Neural crest cell (in vitro differentiated cells): Measurements from ENCODE around the gene RECQL5. TPM values are rescaled to one million over a fixed set of nuclear protein-coding genes. Genes with fewer than 3 reads are reported as not detected.

ENCODE experiments used
- DNase-seq: peaks from one replicate; pipeline ENCODE4 v3.0.0; 2021; ENCODE audit warnings: low read depth, mixed read lengths, low spot score
- H3K27ac Mint-ChIP-seq: one replicate; pipeline ENCODE4 v1.8.0; 2021; ENCODE audit warnings: mild to moderate bottlenecking, mixed read lengths; ENCODE audit not compliant: unreplicated experiment
- H3K27me3 Mint-ChIP-seq: 2 replicates; pipeline ENCODE4 v1.8.0; 2021; ENCODE audit warnings: low read depth, mild to moderate bottlenecking, mixed read lengths
- H3K36me3 Mint-ChIP-seq: 2 replicates; pipeline ENCODE4 v1.8.0; 2021; ENCODE audit warnings: low read depth, mild to moderate bottlenecking, mixed read lengths
- H3K4me1 Mint-ChIP-seq: 2 replicates; pipeline ENCODE4 v1.8.0; 2021; ENCODE audit warnings: mixed read lengths
- H3K4me3 Mint-ChIP-seq: one replicate; pipeline ENCODE4 v1.8.0; 2021; ENCODE audit warnings: mild to moderate bottlenecking, mixed read lengths
- H3K9me3 Mint-ChIP-seq: 2 replicates; pipeline ENCODE4 v1.8.0; 2021; ENCODE audit warnings: mixed read lengths
- total RNA-seq: library from RNA; stranded (reverse); gene quantifications from 2 replicates; pipeline ENCODE4 v1.2.1, GENCODE V29; 2021
- TF ChIP-seq, protein P1 (sequence below): fragments of 200-600 bp; sonication (generic); conservative IDR thresholded peaks from 2 replicates; pipeline ENCODE4 v1.5.0; 2021; ENCODE audit warnings: antibody characterized with exemption, mild to moderate bottlenecking

The RECQL5 gene
- total RNA-seq, 1 donor from 2014 or later, result 47.3 TPM

DNA sequence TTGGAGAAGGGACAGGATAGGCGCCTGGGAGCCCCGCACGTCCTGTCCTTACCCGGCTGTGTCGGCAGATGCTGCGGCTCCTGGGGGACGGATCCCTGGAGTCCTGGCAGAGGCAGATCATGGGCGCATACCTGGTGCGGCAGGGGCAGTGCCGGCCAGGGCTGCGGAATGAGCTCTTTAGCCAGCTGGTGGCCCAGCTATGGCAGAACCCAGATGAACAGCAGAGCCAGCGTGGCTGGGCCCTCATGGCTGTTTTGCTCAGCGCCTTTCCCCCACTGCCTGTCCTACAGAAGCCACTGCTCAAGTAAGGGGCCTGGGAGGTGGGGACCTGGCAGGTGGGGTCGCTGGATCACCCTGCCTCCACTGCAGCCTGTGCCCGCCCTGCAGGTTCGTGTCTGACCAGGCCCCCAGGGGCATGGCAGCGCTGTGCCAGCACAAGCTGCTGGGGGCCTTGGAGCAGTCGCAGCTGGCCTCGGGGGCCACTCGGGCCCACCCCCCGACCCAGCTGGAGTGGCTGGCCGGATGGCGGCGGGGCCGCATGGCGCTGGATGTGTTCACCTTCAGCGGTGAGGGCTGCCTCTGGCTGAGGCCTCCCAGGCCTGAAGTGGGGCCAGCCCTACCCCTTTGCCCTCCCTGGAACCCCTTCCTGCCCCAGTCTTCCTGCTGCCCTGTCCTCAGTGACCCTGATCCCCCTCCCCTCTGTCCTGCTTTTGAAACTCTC, 53.9 kb downstream of the RECQL5 start:
- Mint-ChIP-seq H3K4me3 (no peak overlapping the region), H3K27ac (no peak overlapping the region), H3K36me3 (no peaks in the 10 kb centered on the region), H3K9me3 (no peaks in the 10 kb centered on the region), H3K4me1 (no peaks in the 10 kb centered on the region), H3K27me3 (no peaks in the 10 kb centered on the region)
- DNase-seq, result no peak
- TF ChIP-seq, protein P1, sequence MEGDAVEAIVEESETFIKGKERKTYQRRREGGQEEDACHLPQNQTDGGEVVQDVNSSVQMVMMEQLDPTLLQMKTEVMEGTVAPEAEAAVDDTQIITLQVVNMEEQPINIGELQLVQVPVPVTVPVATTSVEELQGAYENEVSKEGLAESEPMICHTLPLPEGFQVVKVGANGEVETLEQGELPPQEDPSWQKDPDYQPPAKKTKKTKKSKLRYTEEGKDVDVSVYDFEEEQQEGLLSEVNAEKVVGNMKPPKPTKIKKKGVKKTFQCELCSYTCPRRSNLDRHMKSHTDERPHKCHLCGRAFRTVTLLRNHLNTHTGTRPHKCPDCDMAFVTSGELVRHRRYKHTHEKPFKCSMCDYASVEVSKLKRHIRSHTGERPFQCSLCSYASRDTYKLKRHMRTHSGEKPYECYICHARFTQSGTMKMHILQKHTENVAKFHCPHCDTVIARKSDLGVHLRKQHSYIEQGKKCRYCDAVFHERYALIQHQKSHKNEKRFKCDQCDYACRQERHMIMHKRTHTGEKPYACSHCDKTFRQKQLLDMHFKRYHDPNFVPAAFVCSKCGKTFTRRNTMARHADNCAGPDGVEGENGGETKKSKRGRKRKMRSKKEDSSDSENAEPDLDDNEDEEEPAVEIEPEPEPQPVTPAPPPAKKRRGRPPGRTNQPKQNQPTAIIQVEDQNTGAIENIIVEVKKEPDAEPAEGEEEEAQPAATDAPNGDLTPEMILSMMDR, result no peak

DNA sequence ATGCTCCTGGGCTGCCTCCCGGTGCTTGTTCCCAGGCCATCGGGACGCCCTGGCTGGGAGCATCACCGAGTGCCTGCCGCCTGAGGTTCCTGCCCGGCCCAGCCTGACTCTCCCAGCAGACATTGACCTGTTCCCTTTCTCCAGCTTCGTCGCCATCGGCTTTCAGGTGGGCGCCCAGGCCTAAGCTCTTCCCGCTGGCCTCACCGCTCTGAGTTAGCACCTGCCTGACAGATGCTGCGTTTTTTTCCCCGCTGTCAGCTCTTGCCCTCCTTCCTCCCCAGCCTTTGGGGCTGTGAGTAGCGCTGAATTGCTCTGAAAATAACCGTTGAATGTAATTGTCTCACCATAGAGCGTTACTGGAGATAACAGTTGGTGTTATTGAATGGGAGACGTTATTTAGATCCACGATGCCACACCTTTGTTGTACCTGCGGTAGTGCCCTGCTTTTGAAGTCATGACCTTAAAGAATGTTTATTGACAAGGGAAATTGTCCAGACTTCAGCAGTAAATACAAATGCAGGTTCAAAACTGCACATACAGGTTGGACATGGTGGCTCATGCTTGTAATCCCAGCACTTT, 55.0 kb downstream of the RECQL5 start:
- H3K9me3 Mint-ChIP-seq, result no peaks in the 10 kb centered on the region
- no peak overlapping the region for H3K4me3 Mint-ChIP-seq
- no peak overlapping the region for H3K27ac Mint-ChIP-seq
- TF ChIP-seq, protein P1, result no peak
- H3K4me1 Mint-ChIP-seq, result no peaks in the 10 kb centered on the region
- H3K27me3 Mint-ChIP-seq, result no peaks in the 10 kb centered on the region
- H3K36me3 Mint-ChIP-seq, result no peaks in the 10 kb centered on the region
- DNase-seq, result no peak

DNA sequence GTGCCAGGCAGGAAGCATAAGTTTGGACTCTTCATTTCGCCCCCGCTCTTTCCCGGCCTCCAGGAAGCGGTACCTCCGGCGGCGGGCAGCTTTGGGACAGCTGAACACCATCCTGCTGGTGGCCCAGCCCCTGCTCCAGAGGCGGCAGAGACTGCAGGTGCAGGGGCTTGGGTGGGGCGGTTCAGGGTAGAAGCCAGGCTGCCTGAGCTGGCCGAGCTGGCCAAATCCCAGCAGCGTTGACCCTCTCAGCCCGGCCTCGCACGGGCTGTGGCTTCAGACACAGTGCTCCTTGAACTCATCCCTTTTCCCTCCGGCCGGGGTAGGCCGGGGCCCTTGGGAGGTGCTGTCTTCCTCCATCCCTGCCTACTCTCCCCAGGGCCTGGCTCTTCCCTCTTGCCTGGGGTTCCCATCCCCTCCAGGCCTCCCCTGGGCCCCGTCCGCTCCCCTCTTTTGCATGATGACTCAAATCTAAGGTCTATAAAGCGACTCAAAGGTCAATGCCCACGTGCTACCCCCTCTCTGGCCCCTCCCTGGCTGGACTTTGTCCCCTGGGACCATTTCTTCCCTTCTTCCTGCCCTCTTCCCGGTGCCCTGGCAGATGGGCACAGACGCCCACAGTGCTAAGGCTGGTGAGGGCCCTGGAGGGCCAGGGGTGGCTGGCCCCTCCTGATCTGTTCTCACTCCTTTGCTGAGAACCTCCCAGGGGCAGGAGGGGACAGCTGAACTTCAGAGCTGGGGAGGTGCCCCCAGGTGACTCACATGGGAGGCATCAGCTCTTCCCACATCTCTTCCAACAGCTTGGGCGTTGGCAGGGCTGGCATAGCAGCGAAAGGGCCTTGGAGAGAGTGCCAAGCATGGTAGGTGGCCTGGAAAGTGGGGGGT, 56.6 kb downstream of the RECQL5 start:
- DNase-seq, result no peak
- no peak overlapping the region for H3K4me3 Mint-ChIP-seq
- no peaks in the 10 kb centered on the region for H3K4me1 Mint-ChIP-seq
- H3K27me3 Mint-ChIP-seq, result no peaks in the 10 kb centered on the region
- no peaks in the 10 kb centered on the region for H3K9me3 Mint-ChIP-seq
- H3K27ac Mint-ChIP-seq, result no peak overlapping the region
- TF ChIP-seq, protein P1, result no peak
- no peaks in the 10 kb centered on the region for H3K36me3 Mint-ChIP-seq

DNA sequence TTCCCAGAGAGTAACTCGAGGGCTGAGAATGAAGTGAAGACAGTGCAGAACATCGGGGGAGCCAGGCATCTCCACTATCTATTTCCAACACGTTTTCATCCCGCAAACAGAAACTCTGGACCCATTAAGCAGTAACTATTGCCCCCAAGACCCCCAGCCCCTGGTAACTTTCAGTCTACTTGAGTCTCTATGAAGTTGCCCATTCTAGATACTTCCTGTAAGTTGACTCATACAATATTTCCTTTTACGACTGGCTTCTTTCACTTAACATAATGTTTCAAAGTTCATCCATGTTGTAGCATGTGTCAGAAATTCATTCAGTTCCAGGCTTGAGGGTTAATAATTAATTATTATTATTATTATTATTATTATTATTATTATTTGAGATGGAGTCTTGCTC, 59.9 kb downstream of the RECQL5 start:
- DNase-seq, result no peak
- Mint-ChIP-seq H3K4me1 (no peaks in the 10 kb centered on the region), H3K9me3 (no peaks in the 10 kb centered on the region), H3K27me3 (no peaks in the 10 kb centered on the region), H3K27ac (no peak overlapping the region), H3K36me3 (no peaks in the 10 kb centered on the region), H3K4me3 (no peak overlapping the region)
- TF ChIP-seq, protein P1, result no peak

DNA sequence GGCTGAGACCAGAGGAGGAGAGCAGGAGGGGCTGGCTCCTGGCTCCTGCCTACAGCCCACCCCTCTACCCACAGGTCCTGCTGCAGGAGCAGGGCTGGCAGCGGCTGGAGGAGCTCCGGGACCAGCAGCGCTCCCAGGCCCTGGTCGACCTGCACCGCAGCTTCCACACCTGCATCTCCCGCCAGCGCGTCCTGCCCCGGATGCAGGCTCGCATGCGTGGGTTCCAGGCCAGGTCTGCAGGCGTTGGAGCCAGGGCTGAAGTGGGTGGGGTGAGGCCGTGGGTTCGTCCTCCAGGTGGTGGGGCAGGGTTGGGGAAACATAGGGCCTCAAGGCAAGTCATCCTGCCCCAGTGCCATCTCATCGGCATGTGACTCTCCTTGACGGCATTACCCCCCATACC, 61.2 kb downstream of the RECQL5 start:
- Mint-ChIP-seq H3K27me3 (no peaks in the 10 kb centered on the region), H3K36me3 (no peaks in the 10 kb centered on the region), H3K27ac (no peak overlapping the region), H3K4me3 (no peak overlapping the region), H3K4me1 (no peaks in the 10 kb centered on the region), H3K9me3 (no peaks in the 10 kb centered on the region)
- TF ChIP-seq, protein P1, result no peak
- DNase-seq, result no peak
